SHP77 (cell line): ENCODE results near the gene RASGRP2.

Experiments used
- DNase-seq, 2 experiments: peaks; one replicate each; lab custom pipeline; 2025; lab: John Stamatoyannopoulos, UW

RASGRP2 gene

DNA sequence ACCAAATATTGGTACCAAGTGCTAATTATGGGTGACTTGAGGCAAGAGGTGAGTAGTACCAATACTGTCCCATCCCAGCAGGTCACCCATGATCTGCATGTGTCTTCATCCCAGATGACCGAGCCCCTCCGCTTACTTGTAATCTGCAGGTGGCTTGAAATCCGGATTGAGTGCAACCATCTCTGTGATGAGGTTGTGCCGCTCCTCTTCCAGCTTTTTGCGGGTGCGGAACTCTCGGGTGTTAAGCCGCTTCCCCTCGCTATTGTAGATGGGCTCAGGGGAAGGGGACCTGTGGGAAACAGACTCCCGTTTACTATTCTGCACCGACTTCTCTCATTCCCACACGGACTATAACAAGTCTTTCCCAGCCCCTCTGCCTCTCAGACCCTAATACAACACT lies 26.2 kb upstream of the RASGRP2 start:
- no peak for DNase-seq

DNA sequence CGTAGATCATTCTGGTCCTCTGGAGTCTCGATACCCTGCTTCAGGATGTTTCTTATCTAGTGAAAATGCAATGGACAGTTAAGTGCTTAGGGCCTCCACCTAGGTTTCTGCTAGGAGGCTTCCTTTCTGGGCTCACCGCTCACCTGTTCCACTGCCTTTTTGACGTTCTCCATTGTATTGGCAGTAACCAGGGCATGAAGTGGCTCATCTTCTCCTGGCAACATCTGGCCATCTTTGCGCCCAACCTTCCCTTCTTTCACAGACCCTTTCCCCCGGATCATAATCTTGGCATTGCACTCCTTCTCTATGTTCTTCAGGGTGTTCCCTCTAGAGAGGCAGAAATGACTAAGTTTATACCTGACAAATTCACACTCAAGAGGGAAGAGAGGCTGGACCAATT lies 25.3 kb upstream of the RASGRP2 start:
- DNase-seq, result no peak

DNA sequence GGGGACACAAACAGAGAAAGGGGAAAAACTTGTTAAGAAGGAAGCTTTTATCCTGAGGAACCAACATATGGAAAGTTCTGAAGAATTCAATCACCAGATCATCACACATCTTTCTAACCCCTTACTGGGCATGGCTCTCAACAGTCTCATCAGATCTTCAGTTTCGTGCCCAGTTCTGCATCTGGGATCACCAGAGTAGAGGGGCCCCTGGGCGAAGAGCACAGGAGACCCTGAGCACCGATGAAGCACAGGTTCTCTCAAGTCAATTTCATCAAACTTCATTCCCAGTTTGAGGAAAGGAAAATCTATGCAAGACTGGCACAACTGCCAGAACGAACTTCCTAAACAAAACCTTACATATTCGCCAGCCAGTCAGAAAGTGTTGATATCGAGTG lies 24.4 kb upstream of the RASGRP2 start:
- DNase-seq, result no peak

GRCh38 chr11:64767344-64768299 lies 23.7 kb upstream of the RASGRP2 start:
- DNase-seq, result peak; percentile 34 to 66

DNA sequence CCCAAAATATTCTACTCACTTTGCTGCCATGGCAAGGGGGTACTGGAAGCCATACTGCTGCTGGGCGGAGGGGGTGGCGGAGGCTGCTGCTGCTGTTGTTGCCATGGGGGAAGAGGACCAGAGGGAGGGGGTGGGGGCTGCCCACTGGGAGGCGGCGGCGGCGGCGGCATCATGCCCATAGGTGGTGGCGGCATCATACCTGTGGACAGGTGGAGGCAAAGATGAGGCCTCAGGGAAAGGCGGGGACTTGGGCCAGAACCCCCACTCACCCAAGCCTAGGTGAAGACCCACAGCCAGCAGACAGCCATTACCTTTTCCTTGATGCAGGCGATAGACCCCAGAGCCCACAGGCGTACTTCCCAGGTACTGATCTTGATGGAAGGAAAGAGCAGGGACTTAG lies 22.9 kb upstream of the RASGRP2 start:
- DNase-seq, result no peak

- DNase-seq, result no peak
These were observed 22.1 kb upstream of the RASGRP2 start for GRCh38 chr11:64765851-64766665.

- DNase-seq, result no peak
These were observed 21.4 kb upstream of the RASGRP2 start for GRCh38 chr11:64765291-64765850.

DNA sequence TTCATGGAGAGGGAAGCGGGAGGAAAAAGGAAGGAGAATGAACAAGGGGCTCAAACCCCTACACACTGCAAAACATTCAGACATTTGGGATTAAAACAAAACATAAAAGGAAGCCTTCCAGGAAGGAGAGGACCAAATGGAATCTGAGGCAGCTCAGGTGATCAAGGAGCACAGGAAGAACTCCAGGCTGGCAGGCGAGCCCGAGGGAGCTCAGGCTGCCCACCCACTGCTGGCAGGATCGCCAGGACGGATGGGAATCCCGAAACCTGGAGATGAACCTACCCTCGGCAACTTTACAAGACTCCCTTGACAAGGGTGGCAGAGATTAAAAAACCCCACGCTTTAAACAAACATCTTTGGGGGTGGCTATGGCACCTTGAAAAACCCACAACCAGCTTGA lies 20.8 kb upstream of the RASGRP2 start:
- DNase-seq, result no peak

GRCh38 chr11:64764040-64764611 lies 20.2 kb upstream of the RASGRP2 start:
- no peak for DNase-seq

GRCh38 chr11:64763526-64764039 lies 19.6 kb upstream of the RASGRP2 start:
- no peak for DNase-seq

GRCh38 chr11:64762674-64763525 lies 19.0 kb upstream of the RASGRP2 start:
- no peak for DNase-seq

DNA sequence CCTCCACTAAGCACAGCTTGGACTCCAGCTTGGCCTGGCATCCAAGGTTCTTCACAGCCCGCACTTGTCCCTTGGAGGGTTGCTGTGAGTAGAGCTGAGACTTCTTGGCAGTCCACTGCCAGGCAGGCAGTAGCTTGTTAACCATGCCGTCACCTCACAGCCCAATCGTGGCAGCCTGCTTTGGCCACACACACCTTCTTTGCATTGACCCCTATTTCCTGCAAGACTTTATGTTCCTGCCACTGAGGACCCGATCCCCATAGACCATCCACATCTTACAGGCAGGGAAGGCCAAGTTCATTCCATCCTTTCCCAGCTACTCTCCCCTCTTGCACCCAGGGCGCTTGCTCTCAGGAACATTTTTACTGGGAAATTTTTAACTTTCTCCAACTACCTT lies 18.3 kb upstream of the RASGRP2 start:
- no peak for DNase-seq

DNA sequence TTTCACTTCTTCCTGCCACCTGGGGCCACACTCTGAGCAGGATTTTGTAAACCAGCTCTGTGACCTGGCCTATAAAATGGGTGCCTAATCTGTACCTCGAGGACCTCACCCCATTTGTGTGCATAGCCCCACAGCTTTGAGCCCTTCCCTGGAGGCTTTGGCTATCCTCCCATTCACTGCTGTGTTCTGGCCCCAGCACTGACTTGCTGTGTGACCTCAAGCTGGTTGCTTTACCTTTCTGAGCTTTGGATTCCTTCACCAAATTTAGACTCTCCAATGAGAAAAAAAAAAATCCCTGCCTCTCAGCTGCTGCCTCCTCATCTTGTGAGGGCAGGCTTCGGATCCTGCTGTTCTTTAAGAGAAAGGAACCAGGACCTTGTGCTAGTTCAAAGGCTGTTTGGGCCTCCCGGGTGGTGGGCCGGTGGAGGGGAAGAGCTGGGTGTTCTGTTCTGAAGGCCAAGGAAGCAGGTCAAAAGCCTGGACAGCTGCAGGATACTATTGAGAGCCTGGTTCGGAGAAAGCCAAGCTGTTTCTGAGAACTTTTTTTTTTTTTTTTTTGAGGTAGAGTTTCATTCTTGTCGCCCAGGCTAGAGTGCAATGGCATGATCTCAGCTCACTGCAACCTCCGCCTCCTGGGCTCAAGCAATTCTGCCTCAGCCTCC lies 16.9 kb upstream of the RASGRP2 start:
- no peak for DNase-seq

DNA sequence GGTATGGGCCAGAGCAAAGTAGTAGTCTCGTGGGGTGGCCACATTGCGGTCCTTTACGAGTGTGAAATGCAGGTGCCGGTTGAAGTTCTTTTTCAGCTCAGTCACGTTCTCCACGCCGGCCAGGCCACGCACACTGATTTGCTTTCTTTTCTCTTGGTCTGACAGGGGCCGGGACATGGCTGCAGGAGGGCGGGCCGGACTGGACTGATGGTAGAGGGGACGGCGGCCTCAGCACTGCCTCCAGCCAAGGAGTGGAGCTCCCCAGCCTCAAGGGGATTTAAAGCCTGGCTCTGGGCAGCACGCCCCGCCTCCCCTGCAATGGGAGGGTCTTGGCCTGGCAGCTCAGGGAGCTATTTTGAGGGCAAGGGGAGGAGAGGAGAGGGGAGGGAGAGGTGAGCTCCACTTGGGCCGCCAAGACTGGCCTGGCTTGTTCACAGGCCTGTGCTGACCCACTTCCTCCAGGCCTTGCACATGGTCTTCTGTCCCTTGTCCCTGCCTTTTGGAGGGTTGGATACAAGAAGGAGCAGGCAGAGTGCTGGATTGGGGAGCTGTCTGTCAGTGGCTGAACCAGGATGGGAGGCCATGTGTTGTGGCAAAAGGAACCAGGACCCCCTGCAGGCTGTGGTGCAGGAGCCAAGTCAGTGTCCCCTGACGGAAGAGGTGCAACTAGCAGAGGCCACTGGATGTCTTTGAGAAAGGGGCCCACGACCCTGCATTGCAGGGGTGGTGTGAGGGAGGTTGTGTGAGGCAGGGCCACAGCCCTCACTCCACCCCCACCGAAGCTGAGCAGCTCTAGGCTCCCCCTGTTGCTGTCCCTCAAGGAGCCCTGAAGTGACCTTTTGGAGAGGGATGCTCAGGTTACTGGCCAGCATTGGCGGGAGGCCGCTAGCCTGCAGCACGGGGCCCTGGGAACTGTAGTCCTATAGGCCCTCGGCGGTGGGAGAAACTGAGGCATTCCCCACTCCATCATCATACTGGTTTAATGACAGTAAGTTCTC lies 16.1 kb upstream of the RASGRP2 start, which contains the start of gene PYGM:
TSS of gene PYGM (minus strand) at position 253 of the 998 bp plus-strand sequence. CDS start at position 177, 76 bp downstream.
- DNase-seq, result no peak

- no peak for DNase-seq
These were observed 15.3 kb upstream of the RASGRP2 start for GRCh38 chr11:64759131-64759721.

GRCh38 chr11:64758330-64759079 lies 14.6 kb upstream of the RASGRP2 start:
- no peak for DNase-seq

- no peak for DNase-seq
These were observed 13.8 kb upstream of the RASGRP2 start for GRCh38 chr11:64757549-64758329.
